HG03521 (cell line): ENCODE results near the gene LRRC45.

Experiments used
- ATAC-seq: cut with Tn5 transposase; IDR thresholded peaks from one replicate; pipeline ENCODE4 v1.9.1; 2021; ENCODE audit warnings: mild to moderate bottlenecking, moderate library complexity; ENCODE audit not compliant: unreplicated experiment

The LRRC45 gene

DNA sequence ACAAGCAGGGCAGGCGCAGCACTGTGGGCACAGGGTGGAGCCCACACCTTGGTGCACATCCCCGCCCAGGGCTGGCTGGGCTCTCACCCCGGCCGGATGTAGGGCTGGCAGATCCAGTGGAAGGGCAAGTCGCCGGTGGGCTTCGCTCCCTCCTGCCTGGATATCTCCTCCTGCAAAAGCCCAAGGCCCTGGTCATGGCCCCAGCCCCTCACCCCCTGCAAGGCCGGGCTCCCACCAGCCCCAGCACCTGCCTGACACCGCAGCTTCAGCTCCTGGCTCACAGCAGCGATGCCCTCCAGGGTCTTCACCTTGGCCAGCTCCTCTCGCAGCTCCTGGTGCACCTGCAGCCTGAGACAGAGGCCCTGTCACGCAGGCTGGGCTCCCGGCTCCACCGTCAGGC is 37.5 kb downstream of the LRRC45 start:
- ATAC-seq: no peak

DNA sequence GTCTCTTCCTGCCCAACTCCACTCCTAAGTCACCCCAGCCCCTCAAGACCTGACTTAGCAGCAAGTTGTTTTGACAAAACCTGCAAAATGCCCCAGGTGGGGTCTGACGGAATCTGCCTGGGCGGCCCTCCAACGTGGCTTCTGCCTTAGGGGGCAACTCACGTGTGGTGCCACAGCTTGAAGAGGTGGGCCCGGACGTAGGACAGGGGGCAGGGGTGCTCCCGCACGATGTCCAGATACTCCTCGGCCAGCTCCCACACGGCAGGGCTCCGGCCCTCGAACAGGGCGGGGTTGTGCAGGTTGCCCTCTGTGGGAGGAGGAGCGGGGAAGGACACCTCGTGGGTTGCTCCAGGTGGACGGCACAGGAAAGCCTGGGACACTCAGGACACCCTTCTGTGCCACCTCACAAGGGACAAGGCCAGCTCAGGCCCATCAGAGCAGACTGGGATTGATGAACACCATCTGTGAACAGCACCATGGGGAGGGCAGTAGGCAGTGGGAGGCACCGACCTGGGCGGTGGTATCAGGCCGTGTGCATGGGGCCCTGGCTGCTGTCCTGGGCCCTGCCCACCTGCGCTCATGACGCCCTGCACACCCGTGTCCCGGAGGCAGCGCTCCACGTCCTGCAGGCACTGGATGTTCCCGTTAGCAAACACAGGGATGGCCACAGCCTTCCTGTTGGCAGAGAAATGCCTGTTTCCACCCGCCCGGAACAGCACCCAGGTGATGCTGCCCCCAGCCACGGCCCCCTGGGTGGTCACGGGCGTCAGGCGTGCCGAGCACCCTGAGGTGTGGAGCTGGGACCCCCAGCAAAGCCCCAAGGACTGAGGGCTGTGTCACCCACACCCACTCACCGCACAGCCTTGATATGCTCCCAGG is 38.2 kb downstream of the LRRC45 start:
- ATAC-seq: no peak

DNA sequence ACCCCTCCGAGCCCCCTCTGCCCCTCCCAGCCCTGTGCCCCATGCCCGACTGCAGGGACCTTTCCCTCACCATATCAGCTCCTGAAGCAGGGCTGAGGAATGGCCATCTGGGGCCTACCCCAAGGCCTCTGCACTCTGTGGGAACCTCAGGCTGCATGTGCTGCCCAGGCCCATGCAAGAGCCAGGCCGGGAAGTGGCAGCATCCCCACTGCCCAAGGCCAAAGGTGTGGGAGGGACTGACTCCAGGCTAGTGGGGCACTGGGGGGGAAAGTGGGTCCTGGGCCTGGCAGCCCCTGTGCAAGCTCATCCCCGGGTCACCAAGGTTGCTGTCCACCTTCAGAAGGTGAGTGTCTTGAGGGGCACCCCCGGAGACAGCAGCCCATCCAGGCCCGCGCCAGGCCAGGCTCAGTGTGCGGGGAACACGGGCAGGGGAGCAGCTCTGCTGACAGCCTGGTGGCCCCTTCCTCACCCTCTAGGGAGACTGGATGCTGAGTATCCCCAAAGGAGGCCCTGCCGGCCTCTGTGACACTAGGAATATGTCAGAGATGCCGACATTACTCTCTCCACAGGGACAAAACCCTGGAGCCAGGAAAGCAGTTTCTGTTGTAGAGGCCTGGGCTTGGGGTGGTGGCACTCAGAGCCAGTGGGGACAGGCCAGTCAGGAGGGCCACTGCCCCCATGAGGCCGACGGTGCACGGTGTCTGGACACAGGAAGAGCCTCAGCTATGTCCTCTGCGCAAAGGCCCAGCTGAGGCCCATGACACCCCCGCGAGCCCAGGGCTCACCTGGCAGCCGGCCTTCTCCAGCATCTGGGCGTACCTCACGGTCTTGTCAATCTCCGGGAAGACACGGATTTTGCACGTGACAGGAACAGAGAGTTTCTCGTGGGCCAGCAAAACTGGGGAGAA is 39.2 kb downstream of the LRRC45 start:
- no peak for ATAC-seq

DNA sequence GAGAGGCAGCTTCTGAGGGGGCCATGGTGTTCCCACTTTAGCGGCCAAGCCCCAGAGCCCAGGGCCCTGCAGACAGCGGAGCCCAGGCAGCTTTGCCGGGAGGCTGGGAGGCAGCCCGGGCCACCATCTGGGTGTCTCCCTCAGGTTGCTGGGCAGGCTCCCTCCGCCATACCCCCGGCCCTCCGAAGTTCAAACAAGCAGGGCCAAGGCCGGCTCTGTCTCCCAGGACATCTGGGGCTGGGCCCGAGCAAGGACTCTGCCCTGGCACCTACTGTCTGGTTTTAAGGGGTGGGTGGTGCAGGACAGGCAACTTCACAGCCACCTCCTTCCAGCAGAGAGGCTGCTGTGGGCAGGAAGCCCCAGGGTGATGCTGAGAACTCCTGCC is 39.9 kb downstream of the LRRC45 start:
- no peak for ATAC-seq

DNA sequence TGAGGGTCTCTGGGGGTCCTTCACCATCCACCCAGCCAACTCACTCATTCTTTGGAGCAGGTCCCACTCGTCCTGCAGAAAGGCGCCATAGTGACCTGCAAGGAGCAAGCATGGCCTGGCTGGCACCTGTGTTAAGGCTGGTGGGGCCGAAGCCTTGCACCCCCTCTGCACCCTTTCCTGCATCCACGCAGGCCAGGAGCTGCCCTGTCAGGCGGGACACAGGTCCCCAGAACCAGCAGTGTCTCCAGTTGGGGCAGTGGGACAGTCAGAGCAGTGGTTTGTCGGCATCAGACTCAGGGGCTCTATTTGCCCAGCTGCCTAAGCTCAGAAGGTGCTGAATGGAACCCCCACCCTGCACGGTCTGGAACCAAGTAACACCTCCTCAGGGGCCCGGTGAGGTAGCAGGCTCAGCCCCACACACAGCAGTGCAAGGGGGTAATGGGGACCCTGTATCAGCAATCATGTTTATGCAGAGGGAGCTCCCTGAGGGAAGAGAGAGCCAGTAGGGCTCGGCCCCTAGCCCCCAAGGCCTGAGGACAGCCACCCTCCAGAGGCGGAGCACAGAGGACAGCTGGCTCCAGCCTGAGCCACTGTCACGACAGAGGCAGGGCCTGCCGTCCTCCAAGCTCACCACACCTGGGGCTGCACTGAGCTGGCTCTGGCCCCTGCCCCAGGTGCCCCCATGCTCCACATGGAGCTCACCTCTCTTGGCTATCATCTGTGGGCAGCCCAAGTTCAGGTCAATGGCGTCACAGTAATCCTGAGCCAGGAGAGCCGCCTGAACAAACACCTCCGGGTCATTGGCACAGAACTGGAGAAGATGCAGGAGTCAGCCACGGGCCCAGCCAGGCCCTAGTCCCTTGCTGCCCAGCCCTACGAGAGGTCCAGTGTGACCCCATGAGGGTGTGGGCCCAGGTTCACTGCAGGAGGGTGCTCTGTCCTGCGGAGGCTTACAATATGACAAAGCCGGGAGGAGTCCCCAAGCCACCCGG is 40.6 kb downstream of the LRRC45 start:
- ATAC-seq: no peak

DNA sequence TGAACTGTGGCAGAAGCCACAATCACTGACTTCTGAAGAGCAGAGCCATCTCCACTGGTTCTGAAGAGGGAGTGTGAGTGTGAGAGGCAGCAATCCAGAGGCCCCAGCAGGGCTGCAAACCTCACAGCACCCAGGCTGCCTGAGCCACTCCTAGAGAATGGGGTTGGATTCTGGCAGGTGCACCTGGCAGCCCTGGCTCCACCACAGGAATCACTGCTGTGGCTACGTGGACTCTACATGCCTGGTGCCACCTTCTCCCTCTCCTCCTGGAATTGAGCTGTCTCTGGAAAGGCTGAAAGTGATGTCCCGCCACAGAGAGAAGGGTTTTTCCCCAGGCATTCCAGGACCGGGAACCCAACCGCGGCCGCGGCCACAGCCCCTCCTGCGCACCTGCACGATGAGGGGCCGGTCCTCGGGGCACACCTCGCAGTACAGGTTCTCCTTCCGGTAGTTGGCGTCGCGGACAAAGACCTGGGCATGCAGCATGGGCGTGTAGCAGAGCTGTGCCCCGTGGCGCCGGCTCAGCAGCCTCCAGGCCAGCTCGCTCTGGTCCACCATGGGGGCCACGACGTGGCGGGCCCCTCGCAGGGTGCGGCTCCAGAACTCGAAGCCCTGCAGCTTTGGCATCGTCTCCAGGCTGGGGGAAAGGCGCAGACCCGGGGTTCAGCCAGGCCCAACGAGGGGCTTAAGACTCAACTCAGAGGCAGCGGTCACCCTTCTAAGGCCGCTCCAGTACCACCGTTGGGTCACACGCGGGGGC is 41.5 kb downstream of the LRRC45 start:
- ATAC-seq: no peak

DNA sequence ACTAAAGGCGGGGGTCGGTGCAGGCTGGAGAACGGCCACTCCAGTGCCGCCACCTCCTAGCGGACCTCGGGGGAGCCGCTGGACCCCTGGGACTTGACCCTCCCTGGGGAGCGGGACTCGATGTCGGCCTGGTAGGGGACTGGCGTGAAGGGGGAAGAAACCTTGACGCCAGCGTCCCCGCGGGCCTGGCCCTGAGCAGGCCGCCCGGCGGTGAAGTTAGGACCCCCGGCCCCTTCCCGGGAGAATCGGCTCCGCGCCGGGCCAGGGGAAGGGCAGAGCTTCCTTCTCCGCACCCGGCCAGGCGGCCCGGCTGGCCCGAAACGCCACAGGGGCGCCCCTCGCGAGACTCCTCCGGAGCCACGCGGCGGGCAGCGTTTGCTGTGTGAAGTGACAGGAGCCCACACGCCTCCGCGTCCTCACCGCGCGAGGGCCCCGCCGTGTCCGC is 42.1 kb downstream of the LRRC45 start:
- peak; percentile 28 for ATAC-seq

DNA sequence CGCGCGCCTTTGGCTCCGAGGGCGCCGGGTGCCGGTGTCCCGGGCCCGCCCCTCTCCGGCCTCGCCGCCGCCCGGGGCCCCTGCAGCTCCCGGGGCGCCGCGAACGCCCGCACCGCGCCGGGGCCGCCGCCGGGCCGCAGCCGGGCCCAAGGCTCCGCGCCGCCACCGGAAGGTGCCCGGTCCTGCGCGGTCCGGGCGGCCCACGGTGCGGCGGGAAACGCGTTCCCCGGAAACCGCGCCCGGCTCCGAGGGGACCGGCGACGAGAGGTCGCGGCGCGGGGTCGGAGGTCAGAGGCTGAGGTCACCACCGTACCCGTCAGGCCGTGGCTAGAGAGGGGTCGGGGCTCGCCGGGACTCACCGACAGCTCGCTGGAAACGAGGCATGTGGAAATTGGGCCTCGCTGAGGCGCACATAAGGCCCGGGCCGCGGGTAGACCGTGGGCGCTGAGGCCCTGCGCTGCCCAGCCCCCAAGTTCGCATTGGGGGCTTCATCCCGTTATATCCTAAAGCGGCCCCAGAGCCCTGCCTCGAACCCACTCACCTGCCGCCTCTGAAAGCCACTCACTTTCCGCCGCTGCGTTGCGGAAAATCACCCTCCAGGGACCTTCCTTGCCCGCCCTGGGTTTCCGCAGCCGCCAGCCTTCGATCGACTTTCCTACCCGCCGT is 42.7 kb downstream of the LRRC45 start, which contains the start of gene DUS1L:
DUS1L (minus strand) TSS at position 167 of the 666 bp plus-strand sequence. CDS start 745 bp downstream, outside the sequence.
- ATAC-seq: peak; percentile 67

DNA sequence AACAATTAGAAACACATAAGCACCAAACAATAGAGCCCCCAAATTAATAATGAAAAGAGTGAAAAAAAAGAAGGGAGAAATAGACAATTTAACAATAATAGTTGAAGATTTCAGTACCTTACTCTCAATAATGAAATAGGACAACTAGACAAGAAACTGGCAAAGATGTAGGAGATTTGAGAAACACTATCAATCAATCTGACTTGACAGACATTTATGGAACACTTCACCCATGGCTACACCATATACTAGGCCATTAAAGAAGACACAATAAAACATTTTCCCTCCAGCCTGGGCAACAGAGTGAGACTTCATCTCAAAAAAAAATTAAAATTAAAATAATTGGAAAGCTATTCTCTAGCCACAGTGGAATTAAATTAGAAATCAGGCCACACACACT is 47.5 kb downstream of the LRRC45 start:
- no peak for ATAC-seq

DNA sequence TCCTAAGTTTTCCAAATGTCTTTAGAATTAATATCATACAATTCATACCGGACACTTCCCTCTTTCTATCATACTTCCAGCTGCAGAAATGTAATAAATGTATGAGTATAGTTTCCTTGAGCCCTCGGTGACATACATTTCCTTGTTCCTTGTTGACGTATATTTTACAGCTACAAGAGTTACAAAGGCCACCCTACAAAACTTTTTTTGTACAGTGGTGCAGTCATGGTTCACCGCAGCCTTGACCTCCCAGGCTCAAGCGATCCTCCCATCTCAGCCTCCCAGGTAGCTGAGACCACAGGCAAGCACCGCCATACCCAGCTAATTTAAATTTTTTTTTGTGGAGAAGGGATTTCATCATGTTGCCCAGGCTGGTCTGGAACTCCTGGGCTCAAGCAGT is 49.7 kb downstream of the LRRC45 start:
- no peak for ATAC-seq

DNA sequence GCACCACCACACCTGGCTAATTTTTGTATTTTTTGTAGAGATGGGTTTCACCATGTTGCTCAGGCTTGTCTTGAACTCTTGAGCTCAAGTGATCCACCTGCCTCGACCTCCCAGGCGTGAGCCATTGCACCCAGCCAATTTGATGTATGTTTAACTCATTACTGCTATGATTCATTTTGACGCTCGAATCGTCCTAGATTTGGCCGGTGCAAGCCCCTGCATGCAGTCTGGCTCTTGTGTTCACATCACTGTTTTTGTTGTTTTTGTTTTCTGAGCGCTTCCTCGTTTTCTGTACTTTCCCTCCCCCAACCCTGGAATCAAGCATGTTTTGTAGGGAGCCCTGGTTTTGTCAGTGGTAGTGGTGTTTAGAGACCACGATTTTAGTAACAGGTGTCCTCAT is 50.3 kb downstream of the LRRC45 start:
- ATAC-seq: no peak

DNA sequence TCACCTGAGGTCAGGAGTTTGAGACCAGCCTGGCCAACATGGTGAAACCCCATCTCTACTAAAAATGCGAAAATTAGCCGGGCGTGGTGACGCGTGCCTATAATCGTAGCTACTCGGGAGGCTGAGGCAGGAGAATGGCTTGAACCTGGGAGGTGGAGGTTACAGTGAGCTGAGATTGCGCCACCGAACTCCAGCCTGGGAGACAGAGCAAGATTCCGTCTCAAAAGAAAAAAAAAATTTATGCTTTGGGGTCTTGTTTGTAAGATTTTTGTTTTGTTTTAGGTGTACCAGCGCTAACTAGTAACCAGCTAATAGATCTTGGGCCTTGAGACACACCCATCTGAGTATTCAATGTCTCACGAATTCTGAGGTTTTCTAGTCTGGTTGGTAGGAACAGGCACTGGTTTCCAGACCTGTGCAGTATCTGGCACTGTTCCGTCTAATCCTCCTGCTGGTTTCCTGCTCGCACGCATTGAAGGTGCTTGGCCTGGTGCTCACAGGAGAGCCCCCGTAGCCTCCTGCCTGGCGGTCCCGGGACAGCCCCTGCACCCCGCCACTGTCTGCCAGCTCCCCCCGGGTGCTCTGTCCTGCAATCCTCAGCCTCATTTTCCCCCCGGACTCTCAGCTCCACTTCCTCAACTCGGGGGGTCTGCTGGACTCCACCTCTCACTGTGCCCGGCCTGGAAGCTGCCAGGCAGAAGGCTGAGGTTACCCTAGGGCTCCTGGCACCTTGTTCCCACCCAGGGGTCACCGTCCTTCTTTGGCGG is 53.1 kb downstream of the LRRC45 start:
- no peak for ATAC-seq

DNA sequence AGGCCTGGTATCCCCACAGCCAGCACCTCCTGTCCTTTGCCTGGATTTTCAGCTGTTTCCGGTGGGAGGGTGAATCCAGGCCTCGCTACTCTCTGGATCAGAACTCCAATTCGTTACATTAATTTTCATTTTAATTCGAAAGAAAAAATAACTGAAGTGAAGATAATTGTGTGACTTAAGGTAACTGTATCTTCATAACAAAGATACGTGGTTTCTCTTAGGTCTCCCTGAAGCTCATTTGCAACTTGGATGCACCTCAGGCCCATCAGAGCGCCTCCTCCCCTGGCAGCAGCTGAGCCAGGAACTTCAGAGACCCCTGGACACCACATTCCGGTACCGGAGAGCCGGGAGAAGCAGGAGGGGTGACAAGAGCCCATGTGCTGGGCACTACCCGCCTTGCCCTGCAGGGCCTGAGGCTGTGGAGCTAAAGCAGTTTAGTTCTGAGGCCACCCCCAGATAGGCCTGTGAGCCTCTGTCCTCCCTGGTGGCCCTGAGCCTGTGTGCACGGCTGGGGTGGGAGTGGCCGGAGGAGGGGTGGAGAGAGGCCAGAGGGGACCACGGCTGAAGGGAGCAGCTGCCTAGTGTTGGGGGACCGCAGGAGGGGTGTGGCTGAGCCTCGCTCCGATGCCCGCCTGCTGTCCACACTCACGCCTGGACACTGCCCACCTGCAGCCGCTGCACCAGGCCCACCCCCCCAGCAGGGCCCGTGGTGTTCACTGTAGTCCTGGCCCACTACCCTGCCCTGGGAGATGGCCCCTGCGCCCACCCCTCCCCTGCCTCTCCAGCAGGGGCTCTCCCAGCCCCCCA is 53.9 kb downstream of the LRRC45 start:
- ATAC-seq: no peak

DNA sequence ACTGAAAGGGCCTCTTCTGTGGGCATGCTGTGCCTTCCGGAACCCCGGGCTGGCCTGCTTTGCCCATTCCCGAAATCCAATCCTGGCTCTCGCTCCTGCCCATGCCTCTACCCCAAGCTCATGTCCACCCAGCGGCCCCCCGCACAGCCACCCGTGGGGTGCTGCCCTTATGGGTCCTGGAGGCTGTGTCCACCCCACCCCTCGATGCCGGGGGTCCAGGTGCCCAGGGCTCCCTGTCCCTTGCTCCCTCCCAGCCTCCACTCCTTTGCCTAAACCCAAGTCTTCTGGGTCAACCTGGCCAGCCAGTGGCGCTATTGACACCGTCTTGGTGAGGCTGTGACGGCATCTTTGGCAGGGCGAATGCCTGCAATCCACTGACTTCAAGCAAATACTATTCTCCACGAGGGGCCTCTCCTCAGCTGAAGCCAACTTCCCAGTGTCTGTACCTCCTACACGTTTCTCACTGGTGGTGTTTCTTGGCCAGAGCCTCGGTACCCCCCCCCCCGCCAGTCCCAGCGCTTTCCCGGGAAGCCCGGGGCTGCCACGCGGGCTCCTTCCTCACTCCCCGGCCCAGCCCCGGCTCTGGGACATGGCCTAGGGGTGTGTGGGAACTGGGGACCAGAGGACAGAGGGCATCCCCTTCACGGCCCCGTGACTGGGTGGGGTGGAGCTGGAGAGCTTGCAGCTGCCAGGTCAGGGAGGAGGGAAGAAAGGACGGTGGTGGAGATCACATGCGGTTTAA is 54.7 kb downstream of the LRRC45 start:
- ATAC-seq: no peak

DNA sequence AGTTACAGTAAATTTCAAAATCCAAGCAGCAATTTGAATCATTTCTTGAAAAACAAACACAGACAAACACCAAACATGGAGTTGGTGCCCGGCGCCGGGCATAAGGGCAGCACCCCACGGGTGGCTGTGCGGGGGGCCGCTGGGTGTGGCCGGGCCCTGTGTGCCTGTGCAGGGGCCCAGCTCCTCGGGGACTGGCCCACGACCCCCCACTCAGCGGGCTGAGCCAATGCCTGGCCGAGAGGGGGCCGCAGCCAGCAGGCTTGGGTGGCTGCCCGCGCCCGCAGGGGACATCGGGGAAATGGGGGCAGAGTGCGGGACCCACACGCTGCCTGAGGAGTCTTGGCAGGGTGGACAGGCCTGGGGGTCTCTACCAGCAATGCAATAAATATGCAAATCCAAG is 55.3 kb downstream of the LRRC45 start:
- ATAC-seq: no peak

DNA sequence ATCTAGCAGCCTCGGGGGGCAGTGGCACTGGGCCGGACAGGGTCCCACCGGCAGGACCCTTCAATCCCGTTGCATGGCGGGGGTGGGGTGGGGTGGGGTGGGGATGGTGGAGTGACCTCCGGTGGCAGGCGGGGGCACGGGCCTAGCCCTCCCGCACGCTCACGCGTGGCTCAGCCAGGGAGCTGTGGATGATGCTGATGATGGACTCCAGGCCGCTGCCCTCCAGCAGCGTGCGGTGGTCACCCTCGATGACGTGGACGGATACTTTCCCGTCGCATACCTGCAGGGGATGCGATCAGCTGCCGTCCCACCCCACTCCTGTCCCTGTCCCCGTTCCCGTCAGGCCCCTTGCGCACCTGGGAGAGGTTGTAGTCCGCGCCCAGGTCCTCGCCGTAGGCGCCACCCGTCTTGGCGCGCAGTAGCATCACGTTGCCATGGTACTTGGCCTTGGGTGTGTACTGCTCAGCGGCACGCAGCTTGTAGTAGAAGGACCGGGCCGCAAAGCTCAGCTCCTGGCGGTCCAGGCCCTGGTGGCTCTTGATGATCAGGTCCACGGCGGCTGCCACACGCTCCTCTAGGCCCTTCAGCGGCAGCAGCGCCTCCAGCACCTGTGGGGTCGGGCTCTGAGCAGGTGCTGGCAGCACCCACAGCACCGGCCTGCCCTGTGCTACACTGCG is 56.0 kb downstream of the LRRC45 start:
- ATAC-seq: no peak
